Activated CD8-positive, alpha-beta memory T cell treated with anti-CD3 and anti-CD28 coated beads, Interleukin-2, amount 50 U/mL, for 4 hours (primary cell): ENCODE data around the gene ZRANB3.
"Not testable (repeated sequence)": the region's sequence is repeated elsewhere in the genome, so short reads cannot be mapped to it uniquely, and the experiment has no call there.

Experiments used
- DNase-seq: peaks from one replicate; pipeline ENCODE4 v3.0.0-alpha.2; 2020

The ZRANB3 gene

GRCh38 chr2:135113322-135113721 is 417.7 kb downstream of the ZRANB3 start:
- DNase-seq, result no peak

GRCh38 chr2:135105513-135106316 is 425.3 kb downstream of the ZRANB3 start:
- not testable (repeated sequence) for DNase-seq

- no peak for DNase-seq
These were observed 427.2 kb downstream of the ZRANB3 start for GRCh38 chr2:135103843-135104242.

GRCh38 chr2:135099802-135100483 is 431.1 kb downstream of the ZRANB3 start:
- no peak for DNase-seq

- DNase-seq, result no peak
These were observed 433.3 kb downstream of the ZRANB3 start for GRCh38 chr2:135097532-135098231.

- no peak for DNase-seq
These were observed 434.2 kb downstream of the ZRANB3 start for GRCh38 chr2:135096665-135097446.

- no peak for DNase-seq
These were observed 435.4 kb downstream of the ZRANB3 start for GRCh38 chr2:135095591-135095990.

- no peak for DNase-seq
These were observed 436.5 kb downstream of the ZRANB3 start for GRCh38 chr2:135094508-135094907.

- DNase-seq, result no peak
These were observed 437.2 kb downstream of the ZRANB3 start for GRCh38 chr2:135093670-135094330.

- DNase-seq, result no peak
These were observed 437.8 kb downstream of the ZRANB3 start for GRCh38 chr2:135093193-135093592.

GRCh38 chr2:135091681-135092080 is 439.3 kb downstream of the ZRANB3 start:
- no peak for DNase-seq

GRCh38 chr2:135089597-135089996 is 441.4 kb downstream of the ZRANB3 start:
- DNase-seq, result not testable (repeated sequence)
